SHP77 treated with DMSO at 0.1 percent for 48 hours (cell line): ENCODE results near the gene SLC38A1.
"Not testable (repeated sequence)": the region's sequence is repeated elsewhere in the genome, so short reads cannot be mapped to it uniquely, and the experiment has no call there.

Experiments used
- DNase-seq: peaks from one replicate; lab custom pipeline; 2025; lab: John Stamatoyannopoulos, UW

SLC38A1 gene

DNA sequence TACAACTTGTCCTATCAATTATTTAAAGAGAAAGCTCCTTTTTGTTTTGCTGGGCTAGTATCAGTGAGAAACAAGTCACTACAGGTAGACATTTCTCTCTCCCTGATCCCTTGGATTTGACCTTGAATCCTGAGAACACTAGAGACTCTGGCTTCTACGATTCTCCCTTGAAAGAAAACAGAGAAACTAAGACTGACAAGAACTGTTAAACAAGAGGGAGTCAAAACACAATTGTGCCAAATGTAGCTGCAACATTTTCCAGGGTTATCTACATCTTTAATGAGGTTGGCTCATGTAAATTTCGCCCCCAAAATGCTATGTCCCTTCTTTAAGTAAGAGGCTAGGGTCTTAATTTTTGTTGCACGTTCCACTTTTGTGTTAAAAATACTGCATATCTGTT is 62.4 kb downstream of the SLC38A1 start:
- DNase-seq, result no peak

DNA sequence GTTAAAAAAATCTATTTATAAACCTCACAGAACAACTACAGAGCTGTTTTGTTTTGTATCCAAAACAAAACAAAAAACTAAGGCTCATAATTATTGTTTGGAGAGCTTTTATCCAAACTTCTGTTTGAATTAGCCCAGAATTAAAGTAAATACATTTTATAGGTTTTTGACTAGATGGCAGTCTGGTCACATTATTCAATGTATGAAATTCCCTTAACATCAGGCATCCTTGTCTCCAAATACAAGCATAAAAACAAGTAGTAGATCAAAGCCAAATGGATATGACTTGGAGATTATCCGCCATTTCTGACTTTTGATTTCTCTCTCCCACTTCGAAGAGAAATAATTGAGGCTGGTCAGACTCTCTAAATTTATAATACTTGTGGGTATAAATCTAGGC is 63.5 kb downstream of the SLC38A1 start:
- DNase-seq, result no peak

- DNase-seq, result no peak
Observed at GRCh38 chr12:46201284-46201789, 67.5 kb downstream of the SLC38A1 start.

DNA sequence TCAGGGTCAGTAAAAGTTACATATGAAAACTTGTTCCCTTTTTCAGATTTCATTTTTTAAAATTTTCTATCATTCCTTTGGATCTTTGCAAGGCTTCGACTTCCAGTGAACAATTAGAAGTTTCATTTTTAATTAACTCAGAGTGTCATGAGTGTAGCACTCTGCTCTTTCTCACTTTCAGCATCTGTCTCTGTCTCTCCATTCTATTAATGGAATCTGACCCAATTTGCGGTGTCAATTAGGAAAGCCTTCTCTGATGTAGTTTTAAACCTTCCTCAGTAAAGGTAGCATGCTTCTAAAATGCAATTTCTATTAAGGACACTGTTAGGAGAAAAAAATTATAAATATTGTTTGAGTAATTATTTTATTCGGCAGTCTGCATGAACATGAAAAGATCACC is 68.3 kb downstream of the SLC38A1 start:
- no peak for DNase-seq

GRCh38 chr12:46198913-46199312 is 69.9 kb downstream of the SLC38A1 start:
- no peak for DNase-seq

GRCh38 chr12:46197883-46198282 is 71.0 kb downstream of the SLC38A1 start:
- no peak for DNase-seq

DNA sequence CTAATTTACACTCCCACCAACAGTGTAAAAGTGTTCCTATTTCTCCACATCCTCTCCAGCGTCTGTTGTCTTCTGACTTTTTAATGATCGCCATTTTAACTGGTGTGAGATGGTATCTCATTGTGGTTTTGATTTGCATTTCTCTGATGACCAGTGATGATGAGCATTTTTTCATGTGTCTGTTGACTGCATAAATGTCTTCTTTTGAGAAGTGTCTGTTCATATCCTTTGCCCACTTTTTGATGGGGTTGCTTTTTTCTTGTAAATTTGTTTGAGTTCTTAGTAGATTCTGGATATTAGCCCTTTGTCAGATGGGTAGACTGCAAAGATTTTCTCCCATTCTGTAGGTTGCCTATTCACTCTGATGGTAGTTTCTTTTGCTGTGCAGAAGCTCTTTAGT is 78.3 kb downstream of the SLC38A1 start:
- DNase-seq, result not testable (repeated sequence)

DNA sequence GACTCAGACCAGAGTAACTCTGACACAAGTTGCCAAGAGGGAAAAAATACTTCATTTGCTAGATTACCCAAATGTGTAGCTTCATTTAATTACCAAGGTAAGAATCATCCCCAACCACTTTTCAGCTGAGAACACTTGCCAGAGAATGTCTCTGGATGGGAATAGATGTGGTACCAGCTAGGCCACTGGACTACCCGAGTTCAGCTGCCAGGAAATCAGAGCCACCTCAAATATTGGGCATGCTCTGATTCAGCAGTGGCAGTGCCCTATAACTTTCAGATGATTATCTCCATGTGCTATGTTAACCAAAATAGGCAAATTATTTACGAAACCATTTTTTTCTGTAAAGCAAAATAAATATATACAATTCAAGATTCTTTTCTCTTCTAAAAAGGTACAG is 80.7 kb downstream of the SLC38A1 start:
- DNase-seq, result no peak

DNA sequence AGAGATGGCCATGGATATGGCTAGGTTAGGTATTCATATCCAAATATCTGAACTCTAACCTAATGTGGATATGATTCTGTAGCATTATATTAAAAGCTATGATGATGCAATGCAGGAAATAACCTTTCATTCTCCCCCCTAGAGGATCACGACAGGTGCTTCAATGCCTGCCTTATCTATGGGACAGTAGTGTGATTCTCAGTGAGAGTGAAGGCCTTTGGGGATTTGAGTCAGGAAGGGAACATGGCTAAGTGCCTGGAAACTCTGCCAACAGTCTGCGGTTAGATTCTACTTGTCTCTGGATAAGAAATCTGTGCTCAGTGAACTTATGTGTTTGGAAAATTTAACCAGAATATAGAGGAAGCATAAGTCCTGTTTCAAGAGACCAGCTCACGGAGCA is 81.8 kb downstream of the SLC38A1 start:
- no peak for DNase-seq

- DNase-seq, result no peak
Observed at GRCh38 chr12:46186088-46186487, 82.8 kb downstream of the SLC38A1 start.

DNA sequence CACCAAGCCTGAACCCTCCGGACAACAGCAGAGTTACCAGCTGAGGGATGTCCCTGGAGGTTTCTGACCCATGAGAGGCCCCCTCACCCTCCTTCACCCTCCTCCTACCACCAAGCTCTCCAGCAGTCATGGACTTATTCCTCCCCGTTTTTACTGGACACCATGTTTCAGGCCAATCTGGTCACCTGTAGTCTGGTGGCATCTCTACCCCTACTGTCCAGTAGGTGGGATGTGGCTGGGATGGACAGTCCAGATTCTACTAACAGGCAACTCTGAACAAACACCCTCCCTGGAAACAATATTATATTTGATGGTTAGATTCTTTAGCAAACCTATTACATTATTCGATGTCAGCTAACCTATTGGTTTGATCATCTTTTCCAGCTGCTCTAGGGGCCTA is 83.2 kb downstream of the SLC38A1 start:
- no peak for DNase-seq

- no peak for DNase-seq
Observed at GRCh38 chr12:46184798-46185595, 83.8 kb downstream of the SLC38A1 start.

GRCh38 chr12:46183112-46183511 is 85.7 kb downstream of the SLC38A1 start:
- DNase-seq, result no peak

- DNase-seq, result no peak
Observed at GRCh38 chr12:46181465-46181864, 87.4 kb downstream of the SLC38A1 start.

GRCh38 chr12:46179693-46180452 is 89.0 kb downstream of the SLC38A1 start:
- DNase-seq, result no peak

DNA sequence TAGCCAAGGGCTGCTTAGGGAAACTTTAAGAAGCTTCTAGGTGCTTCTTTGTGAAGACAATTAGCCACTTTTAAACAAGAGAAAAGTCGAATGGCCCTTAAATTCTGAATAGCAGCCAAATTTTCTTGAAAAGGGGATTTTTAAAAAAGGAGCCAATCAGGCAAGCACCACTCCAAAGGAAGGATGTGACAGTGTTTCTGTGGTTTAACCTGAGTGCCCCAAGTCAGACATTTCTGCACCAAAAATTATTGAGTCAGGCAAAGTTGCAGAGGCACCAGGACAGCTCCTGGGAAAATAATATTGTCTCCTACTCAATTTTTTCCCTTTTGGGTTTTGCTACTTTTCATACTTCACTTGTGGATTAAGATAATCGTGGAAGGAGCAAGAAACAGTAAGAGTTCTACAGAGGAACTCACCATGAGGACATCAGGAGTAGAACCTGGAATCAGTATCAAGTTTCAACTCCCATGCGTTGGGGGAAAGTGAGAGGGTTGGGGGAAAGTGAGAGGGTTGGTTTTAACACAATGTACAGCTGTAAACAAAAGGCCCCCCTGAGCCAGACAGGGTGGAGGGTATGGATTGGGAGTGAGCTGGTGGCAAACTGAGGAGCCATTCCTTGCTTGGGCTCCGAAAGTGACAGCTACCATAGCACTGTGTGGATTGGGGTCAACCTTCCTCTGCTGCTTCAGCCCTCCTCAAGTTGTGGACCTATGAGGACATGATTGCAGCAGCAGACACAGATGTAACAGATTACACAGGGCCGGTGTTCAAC is 90.8 kb downstream of the SLC38A1 start:
- DNase-seq, result no peak

DNA sequence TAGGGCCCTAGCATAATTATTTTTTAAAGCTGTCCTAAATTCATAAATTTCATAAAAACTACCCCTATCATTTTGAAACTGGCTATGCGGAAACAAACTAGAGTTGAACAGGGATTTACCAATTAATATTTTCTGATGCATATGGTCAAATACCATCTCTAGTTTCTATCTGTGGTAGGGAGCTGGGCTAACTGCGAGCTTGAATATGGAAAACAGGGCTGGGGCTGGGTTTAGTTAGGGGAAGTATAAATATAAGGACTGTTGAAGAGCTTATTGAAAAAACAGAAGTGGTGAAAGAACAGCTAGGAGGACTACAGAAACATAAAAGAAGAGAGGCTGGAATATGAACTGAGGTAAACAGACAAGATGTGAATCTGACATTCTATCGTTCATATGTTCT is 91.8 kb downstream of the SLC38A1 start:
- no peak for DNase-seq

DNA sequence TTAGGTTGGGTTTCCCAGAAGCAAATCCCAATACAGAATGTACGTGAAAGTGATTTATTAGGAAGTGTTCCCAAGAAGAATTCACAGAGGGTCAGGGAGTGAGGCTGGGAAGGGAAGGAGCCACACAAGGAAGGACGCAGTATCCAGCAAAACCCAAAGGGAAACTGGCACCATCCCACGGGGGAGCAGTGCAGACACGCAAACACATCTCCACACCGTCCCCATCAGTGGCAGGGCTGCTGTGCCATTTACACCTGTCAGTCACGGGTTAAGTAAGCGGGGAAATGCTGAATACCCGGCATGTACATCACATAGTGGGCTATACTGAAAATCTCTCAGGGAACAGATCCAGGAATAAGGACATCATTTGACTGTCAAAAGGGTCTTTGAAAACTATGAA is 93.9 kb downstream of the SLC38A1 start:
- DNase-seq, result no peak

DNA sequence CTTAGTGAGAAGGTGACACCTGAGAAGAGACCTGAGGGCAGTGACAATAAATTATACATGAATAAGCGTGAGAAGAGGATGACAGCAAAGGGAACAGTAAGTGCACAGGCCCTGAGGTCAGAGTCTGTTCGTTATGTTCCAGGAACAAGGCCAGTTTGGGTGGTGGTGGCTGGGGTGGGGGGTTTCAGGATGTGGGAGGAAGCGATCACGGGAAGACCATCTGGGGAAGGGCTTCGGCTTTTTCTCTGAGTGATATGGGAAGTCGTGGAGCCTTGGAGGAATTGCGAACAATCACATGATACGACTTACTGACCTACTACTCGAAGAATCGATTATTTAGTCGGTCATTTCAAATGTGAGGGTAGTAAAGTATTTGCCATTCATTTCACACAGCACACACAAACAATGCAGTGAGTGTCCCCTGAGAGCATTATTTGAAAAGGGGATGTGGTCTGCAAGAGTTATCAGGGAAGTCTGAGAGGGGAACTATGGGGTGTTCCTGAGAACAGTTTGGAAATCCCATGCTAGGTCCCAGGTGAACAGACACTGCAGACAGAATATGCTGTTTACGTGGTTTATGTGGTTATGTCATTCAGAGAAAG is 94.7 kb downstream of the SLC38A1 start:
- DNase-seq, result no peak

DNA sequence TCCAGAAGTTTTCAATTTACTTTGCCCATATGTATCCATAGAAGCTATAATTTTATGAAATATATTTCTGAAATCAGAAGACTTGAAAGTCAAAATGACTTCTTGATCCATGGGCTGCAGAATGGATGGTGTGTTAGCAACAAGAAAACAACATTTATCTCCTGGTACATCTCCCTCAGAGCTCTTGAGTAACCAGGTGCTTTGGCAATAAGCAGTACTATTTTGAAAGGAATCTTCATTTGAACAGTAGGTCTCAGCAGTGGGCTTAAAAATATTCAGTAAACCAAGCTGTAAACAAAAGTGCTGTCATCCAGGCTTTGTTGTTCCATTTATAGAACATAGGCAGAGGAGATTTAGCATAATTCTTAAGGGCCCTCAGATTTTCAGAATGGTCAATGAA is 100.4 kb downstream of the SLC38A1 start:
- DNase-seq, result no peak

- DNase-seq, result no peak
Observed at GRCh38 chr12:46167412-46167811, 101.4 kb downstream of the SLC38A1 start.

DNA sequence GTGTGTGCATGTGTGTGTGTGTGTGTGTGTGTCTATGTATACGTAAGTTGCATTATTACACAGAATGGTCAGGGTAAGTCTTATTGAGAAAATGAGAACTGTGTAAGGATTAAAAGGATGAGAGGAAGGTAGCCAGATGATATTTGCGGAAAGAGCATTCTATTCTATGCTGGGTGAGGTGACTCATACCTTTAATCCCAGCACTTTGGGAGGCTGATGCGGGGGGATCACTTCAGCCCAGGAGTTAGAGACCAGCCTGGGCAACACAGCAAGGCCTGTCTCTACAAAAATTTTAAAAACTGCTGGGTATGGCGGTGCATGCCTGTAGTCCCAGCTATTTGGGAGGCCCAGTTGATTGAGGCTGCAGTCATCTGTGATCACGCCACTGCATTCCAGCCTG is 103.7 kb downstream of the SLC38A1 start:
- no peak for DNase-seq
